Spleen (tissue), 11 donors: Measurements from ENCODE around the gene FAM204A. TPM values are rescaled to one million over a fixed set of nuclear protein-coding genes. Genes with fewer than 3 reads are reported as not detected.

Experiments
- DNase-seq: peaks from one replicate; pipeline ENCODE4 v3.0.0-alpha.2; 2020
- H3K27ac ChIP-seq, 8 donors: fragments of 200-600 bp; sonication (generic) in 7 of 8; 1 replicate in 4 of 8; 2 replicates in 4 of 8; pipeline versions ENCODE4 v1.5.0 to v1.8.0; 2016 to 2021; ENCODE audit warnings: inconsistent platforms in 4 of 8, mild to moderate bottlenecking in 4 of 8, moderate library complexity in 1 of 8
- H3K27me3 ChIP-seq, 7 donors: fragments of 200-600 bp; sonication (generic) in 6 of 7; replicated peaks in 1 of 7; 1 replicate in 4 of 7; 2 replicates in 3 of 7; pipeline versions ENCODE4 v1.5.0 to v1.8.0; 2016 to 2021; ENCODE audit warnings: inconsistent platforms in 3 of 7, mild to moderate bottlenecking in 1 of 7
- H3K36me3 ChIP-seq, 6 donors: fragments of 200-600 bp; sonication (generic) in 5 of 6; 1 replicate in 4 of 6; 2 replicates in 2 of 6; pipeline versions ENCODE4 v1.5.0 to v1.8.0; 2016 to 2021; ENCODE audit warnings: inconsistent platforms in 2 of 6
- H3K4me1 ChIP-seq, 6 donors: fragments of 200-600 bp; sonication (generic) in 5 of 6; 1 replicate in 3 of 6; 2 replicates in 3 of 6; pipeline versions ENCODE4 v1.5.0 to v1.8.0; 2016 to 2021; ENCODE audit warnings: inconsistent platforms in 3 of 6
- H3K4me3 ChIP-seq, 8 donors: fragments of 200-600 bp; sonication (generic) in 7 of 8; 1 replicate in 4 of 8; 2 replicates in 4 of 8; pipeline versions ENCODE4 v1.5.0 to v1.8.0; 2016 to 2021; ENCODE audit warnings: inconsistent platforms in 4 of 8, mild to moderate bottlenecking in 4 of 8, moderate library complexity in 2 of 8
- H3K9me3 ChIP-seq, 8 donors: fragments of 200-600 bp; sonication (generic) in 7 of 8; 1 replicate in 4 of 8; 2 replicates in 4 of 8; pipeline versions ENCODE4 v1.5.0 to v1.8.0; 2016 to 2021; ENCODE audit warnings: inconsistent platforms in 4 of 8
- POLR2A ChIP-seq, 3 donors: fragments of 450-650 bp; IDR thresholded peaks; one replicate each; pipeline ENCODE4 v1.5.1; 2017; ENCODE audit warnings: antibody characterized with exemption in 3 of 3, mild to moderate bottlenecking in 1 of 3
- POLR2AphosphoS5 ChIP-seq, 3 donors: sonication (generic); formaldehyde crosslinking; IDR thresholded peaks; one replicate each; pipeline ENCODE4 v1.5.1; 2017; ENCODE audit warnings: antibody characterized with exemption in 3 of 3
- WGBS, 5 donors: extraction: QIAGEN DNeasy Blood & Tissue Kit in 3 of 5; methylation state at CpG; one replicate each; pipeline versions ENCODE4 v1.1.5 to v1.1.7; 2013 to 2018; 5-methylcytosine and 5-hydroxymethylcytosine counted together
- intact Hi-C: fragments of 100-400 bp; cut with DNase I; formaldehyde crosslinking; loops from one replicate; pipeline ENCODE4 v1.15.0; 2023; ENCODE audit warnings: low total_unique reads
- polyA plus RNA-seq, 3 donors: library from polyadenylated mRNA; stranded (reverse); fragments of 200-250 nt; gene quantifications; one replicate each; pipeline ENCODE4 v1.2.1, GENCODE V29; 2013
- total RNA-seq, 7 donors: library from RNA; depleted of rRNA in 3 of 7; stranded (reverse); fragments of >200 nt in 3 of 7; fragmentation: NEBNext Ultra II Directional in 4 of 7; extraction: Animal tissue kit (Norgen Biotek cat#: 25700) in 4 of 7; gene quantifications; one replicate each; pipeline versions ENCODE4 v1.1.0 to v1.2.1, GENCODE V29; 2016 to 2021
- TF ChIP-seq, protein P1 (sequence below), 11 experiments: fragments of 200-600 bp in 7 of 11; fragments of 450-650 bp in 4 of 11; sonication (generic) in 4 of 11; IDR thresholded peaks in 8 of 11; conservative IDR thresholded peaks in 3 of 11; 1 replicate in 7 of 11; 2 replicates in 4 of 11; pipeline versions ENCODE4 v1.4.0 to v1.8.0; 2016 to 2021; ENCODE audit warnings: antibody characterized with exemption in 11 of 11, inconsistent platforms in 4 of 11, mild to moderate bottlenecking in 1 of 11
- donor health status: healthy with polysubstance abuse.
- donor health status: DM: no; HTN: no; CAD: no; lungs with moderate emphysema.
- donor health status: DM: no; HTN: no; CAD: no.
- donor health status: Bipolar disorder and iron deficiency.
- donor health status: healthy.
- donor health status: DM: no; HTN: no; CAD: no.
- donor health status: DM: yes; HTN: yes; CAD: no.

Gene FAM204A
- total and polyA plus RNA-seq, 10 donors: 39.5 to 78.2 (median 54.2) TPM

DNA sequence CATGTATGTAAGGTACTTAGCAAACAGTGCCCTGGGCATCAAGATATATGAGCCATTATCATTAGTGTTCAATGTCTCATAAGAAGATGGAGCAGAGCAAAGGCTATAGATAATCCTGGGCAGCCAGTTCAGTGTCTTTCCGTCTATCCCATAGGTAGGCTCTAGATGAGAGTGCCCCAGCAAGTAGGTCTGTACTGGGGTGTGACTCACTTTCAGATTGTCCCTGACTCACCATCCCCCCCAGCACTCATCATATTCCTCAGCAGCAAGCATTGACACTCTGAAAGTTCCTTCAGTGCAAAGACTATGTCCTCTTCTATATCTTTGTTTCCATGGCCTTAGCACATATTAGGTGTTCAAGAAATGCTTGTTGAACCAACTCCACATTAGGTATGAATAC, 20.0 kb upstream of the FAM204A start:
- intact Hi-C loops: no loop called here
- Histone ChIP-seq H3K4me3 (no peak overlapping the region), H3K36me3 (no peaks in the 10 kb centered on the region), H3K27me3 (peaks cover 0 to 4% (median 0%) of the 10 kb centered on the region in 7 donors), H3K27ac (no peak overlapping the region), H3K4me1 (no peaks in the 10 kb centered on the region), H3K9me3 (peaks cover 0 to 27% (median 15%) of the 10 kb centered on the region in 8 donors)
- WGBS, 5 donors: 83 to 100% (median 92%) methylated on average over 1 of the region's 1 CpG
- TF ChIP-seq POLR2A (IDR thresholded peaks at IDR 0.05): no peak
- no peak for TF ChIP-seq POLR2AphosphoS5 (IDR thresholded peaks at IDR 0.05)
- TF ChIP-seq, protein P1, sequence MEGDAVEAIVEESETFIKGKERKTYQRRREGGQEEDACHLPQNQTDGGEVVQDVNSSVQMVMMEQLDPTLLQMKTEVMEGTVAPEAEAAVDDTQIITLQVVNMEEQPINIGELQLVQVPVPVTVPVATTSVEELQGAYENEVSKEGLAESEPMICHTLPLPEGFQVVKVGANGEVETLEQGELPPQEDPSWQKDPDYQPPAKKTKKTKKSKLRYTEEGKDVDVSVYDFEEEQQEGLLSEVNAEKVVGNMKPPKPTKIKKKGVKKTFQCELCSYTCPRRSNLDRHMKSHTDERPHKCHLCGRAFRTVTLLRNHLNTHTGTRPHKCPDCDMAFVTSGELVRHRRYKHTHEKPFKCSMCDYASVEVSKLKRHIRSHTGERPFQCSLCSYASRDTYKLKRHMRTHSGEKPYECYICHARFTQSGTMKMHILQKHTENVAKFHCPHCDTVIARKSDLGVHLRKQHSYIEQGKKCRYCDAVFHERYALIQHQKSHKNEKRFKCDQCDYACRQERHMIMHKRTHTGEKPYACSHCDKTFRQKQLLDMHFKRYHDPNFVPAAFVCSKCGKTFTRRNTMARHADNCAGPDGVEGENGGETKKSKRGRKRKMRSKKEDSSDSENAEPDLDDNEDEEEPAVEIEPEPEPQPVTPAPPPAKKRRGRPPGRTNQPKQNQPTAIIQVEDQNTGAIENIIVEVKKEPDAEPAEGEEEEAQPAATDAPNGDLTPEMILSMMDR (IDR thresholded peaks at IDR 0.05 in 8 of 11, conservative IDR thresholded peaks at IDR 0.05 in 3 of 11): no peak
- DNase-seq: no peak

DNA sequence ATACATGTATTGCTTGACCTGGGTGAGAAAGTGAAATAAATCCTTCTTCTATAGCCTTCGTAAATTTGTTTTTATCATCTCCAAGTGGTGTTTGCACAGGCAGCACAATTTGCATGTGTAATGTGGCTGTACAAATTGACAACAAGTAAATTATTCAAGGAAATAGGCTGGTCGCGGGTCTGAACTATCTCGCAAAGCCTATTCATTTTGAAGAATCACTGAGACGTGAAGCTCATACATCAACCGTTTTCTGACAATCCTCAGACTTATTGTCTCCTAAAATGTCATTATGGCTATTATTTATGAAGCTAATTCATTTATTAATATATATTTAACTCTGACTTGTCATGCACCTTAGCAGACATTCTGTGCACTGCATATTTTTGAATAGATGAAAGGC, 16.2 kb upstream of the FAM204A start:
- 83 to 91% (median 85%) methylated on average over 6 of the region's 6 CpGs for WGBS, 5 donors
- intact Hi-C loops: no loop called here
- H3K36me3 ChIP-seq: no peaks in the 10 kb centered on the region
- peaks cover 0 to 4% (median 0%) of the 10 kb centered on the region in 7 donors for H3K27me3 ChIP-seq
- no peak for DNase-seq
- no peaks in the 10 kb centered on the region for H3K4me1 ChIP-seq
- H3K4me3 ChIP-seq: no peak overlapping the region
- H3K27ac ChIP-seq: no peak overlapping the region
- TF ChIP-seq POLR2A (IDR thresholded peaks at IDR 0.05) (no peak), POLR2AphosphoS5 (IDR thresholded peaks at IDR 0.05) (no peak)
- TF ChIP-seq, protein P1 (IDR thresholded peaks at IDR 0.05 in 8 of 11, conservative IDR thresholded peaks at IDR 0.05 in 3 of 11): no peak
- H3K9me3 ChIP-seq: no peaks in the 10 kb centered on the region

DNA sequence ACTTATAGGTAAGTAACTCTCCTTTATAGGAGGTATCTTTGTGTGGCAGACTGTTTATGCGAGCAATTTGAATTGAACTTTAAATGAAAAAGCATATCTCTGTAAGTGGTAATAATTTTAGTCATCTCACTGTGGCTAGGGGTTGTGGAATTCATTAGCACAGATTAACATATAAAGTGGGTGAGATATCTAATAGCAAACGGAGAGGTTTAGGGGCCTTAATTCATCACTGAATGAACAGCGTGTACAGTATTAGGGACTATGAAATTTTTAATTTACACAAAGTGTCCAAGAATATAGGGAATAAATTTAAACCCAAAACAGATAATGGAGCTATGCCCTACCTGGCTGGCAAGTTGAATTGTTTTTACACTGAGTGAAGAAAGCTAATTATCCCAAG, 15.7 kb upstream of the FAM204A start:
- H3K4me3 ChIP-seq: no peak overlapping the region
- no peak for DNase-seq
- no peaks in the 10 kb centered on the region for H3K36me3 ChIP-seq
- H3K9me3 ChIP-seq: no peaks in the 10 kb centered on the region
- no peaks in the 10 kb centered on the region for H3K4me1 ChIP-seq
- peaks cover 0 to 8% (median 0%) of the 10 kb centered on the region in 7 donors for H3K27me3 ChIP-seq
- no peak overlapping the region for H3K27ac ChIP-seq
- WGBS, 5 donors: 56 to 73% (median 69%) methylated on average over 3 of the region's 3 CpGs
- intact Hi-C loops: no loop called here
- TF ChIP-seq POLR2AphosphoS5 (IDR thresholded peaks at IDR 0.05) (no peak), POLR2A (IDR thresholded peaks at IDR 0.05) (no peak)
- TF ChIP-seq, protein P1 (IDR thresholded peaks at IDR 0.05 in 8 of 11, conservative IDR thresholded peaks at IDR 0.05 in 3 of 11): no peak

DNA sequence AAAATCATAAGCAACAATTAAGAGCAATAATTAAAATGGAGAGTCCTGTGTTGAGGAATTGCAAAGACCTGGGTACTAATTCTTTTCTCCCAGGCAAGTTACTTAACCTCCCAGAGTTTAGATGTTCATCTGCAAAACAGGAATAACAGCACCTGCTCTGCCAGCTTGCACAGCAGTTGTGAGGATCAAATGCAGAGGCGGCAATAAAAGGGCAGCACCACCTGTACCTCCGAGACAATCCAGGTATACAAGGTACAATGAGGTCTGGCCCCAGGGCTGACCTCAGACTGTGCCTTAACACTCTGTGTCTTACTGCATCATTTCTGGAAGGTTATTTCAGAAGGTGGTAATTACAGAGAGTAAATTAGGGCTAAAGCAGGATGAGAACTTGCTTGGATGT, 14.5 kb upstream of the FAM204A start:
- H3K4me1 ChIP-seq: no peaks in the 10 kb centered on the region

More for the DNA sequence above, 14.5 kb upstream of the FAM204A start:
- intact Hi-C loops: no loop called here
- WGBS, 5 donors: 93 to 100% (median 94%) methylated on average over 2 of the region's 2 CpGs
- DNase-seq: no peak
- H3K9me3 ChIP-seq: peaks cover 0 to under 1% (median 0%) of the 10 kb centered on the region in 8 donors
- no peak for TF ChIP-seq POLR2A (IDR thresholded peaks at IDR 0.05)
- TF ChIP-seq POLR2AphosphoS5 (IDR thresholded peaks at IDR 0.05): no peak
- TF ChIP-seq, protein P1 (IDR thresholded peaks at IDR 0.05 in 8 of 11, conservative IDR thresholded peaks at IDR 0.05 in 3 of 11): no peak
- no peak overlapping the region for H3K4me3 ChIP-seq
- H3K36me3 ChIP-seq: no peaks in the 10 kb centered on the region
- no peak overlapping the region for H3K27ac ChIP-seq
- peaks cover 0 to 11% (median 0%) of the 10 kb centered on the region in 7 donors for H3K27me3 ChIP-seq
